HepG2 (cell line): ENCODE results near the gene GJD3. TPM values are rescaled to one million over a fixed set of nuclear protein-coding genes. Genes with fewer than 3 reads are reported as not detected.

Source experiments
- FOXP4 ChIP-seq: sonication (generic); formaldehyde crosslinking; IDR thresholded peaks from 2 replicates; pipeline ENCODE4 v1.4.0; 2020; ENCODE audit warnings: missing genetic modification reagents
- IKZF4 ChIP-seq: sonication (generic); formaldehyde crosslinking; IDR thresholded peaks from 2 replicates; pipeline ENCODE4 v1.5.1; 2020; ENCODE audit warnings: borderline replicate concordance, mild to moderate bottlenecking, low read depth, missing genetic modification reagents; ENCODE audit errors: not compliant biosample characterization
- IRF9 ChIP-seq: sonication (generic); formaldehyde crosslinking; IDR thresholded peaks from 2 replicates; pipeline ENCODE4 v1.8.0; 2022; ENCODE audit warnings: missing genetic modification reagents, mild to moderate bottlenecking, borderline replicate concordance
- KDM5B ChIP-seq: sonication (generic); formaldehyde crosslinking; IDR thresholded peaks from 2 replicates; pipeline ENCODE4 v1.4.0; 2020; ENCODE audit warnings: missing genetic modification reagents, mild to moderate bottlenecking, borderline replicate concordance
- MYNN ChIP-seq: sonication (generic); formaldehyde crosslinking; IDR thresholded peaks from 2 replicates; pipeline ENCODE4 v1.4.0; 2020; ENCODE audit warnings: mild to moderate bottlenecking, low read depth, missing genetic modification reagents
- PREB ChIP-seq: sonication (generic); formaldehyde crosslinking; IDR thresholded peaks from 2 replicates; pipeline ENCODE4 v1.4.0; 2020; ENCODE audit warnings: missing genetic modification reagents
- SALL1 ChIP-seq: sonication (generic); formaldehyde crosslinking; IDR thresholded peaks from 2 replicates; pipeline ENCODE4 v1.8.0; 2022; ENCODE audit warnings: mild to moderate bottlenecking, missing genetic modification reagents
- TGIF2 ChIP-seq: IDR thresholded peaks from 2 replicates; pipeline ENCODE4 v1.6.1; 2016; ENCODE audit warnings: control low read depth, missing compliant biosample characterization
- TOPORS ChIP-seq: sonication (generic); formaldehyde crosslinking; IDR thresholded peaks from 2 replicates; pipeline ENCODE4 v1.8.0; 2023; ENCODE audit warnings: mild to moderate bottlenecking, missing genetic modification reagents
- TRIM24 ChIP-seq: sonication (generic); formaldehyde crosslinking; IDR thresholded peaks from 2 replicates; pipeline ENCODE4 v1.8.0; 2022; ENCODE audit warnings: mild to moderate bottlenecking, missing genetic modification reagents
- ZFP41 ChIP-seq: sonication (generic); formaldehyde crosslinking; IDR thresholded peaks from 2 replicates; pipeline ENCODE4 v1.4.0; 2020; ENCODE audit warnings: mild to moderate bottlenecking, missing genetic modification reagents, borderline replicate concordance
- ZFP82 ChIP-seq: sonication (generic); formaldehyde crosslinking; IDR thresholded peaks from 2 replicates; pipeline ENCODE4 v1.5.1; 2020; ENCODE audit warnings: mild to moderate bottlenecking, missing genetic modification reagents, borderline replicate concordance
- ZKSCAN5 ChIP-seq: sonication (generic); formaldehyde crosslinking; IDR thresholded peaks from 2 replicates; pipeline ENCODE4 v1.5.1; 2020; ENCODE audit warnings: mild to moderate bottlenecking, missing genetic modification reagents
- ZNF331 ChIP-seq: sonication (generic); formaldehyde crosslinking; IDR thresholded peaks from 2 replicates; pipeline ENCODE4 v1.4.0; 2020; ENCODE audit warnings: missing genetic modification reagents
- ZNF335 ChIP-seq: sonication (generic); formaldehyde crosslinking; IDR thresholded peaks from 2 replicates; pipeline ENCODE4 v1.4.0; 2020; ENCODE audit warnings: missing genetic modification reagents
- ZNF644 ChIP-seq: IDR thresholded peaks from 2 replicates; pipeline ENCODE4 v1.6.1; 2016; ENCODE audit warnings: low read depth
- ZNF761 ChIP-seq: sonication (generic); formaldehyde crosslinking; conservative IDR thresholded peaks from 2 replicates; pipeline ENCODE4 v1.4.0; 2020; ENCODE audit warnings: mild to moderate bottlenecking, missing genetic modification reagents
- polyA plus RNA-seq, 8 experiments: library from polyadenylated mRNA; depleted of rRNA in 3 of 8; stranded (reverse) in 7 of 8; unstranded in 1 of 8; fragments of >200 nt; fragmentation: Illumina TruSeq in 4 of 8; extraction: Trizol in 4 of 8; gene quantifications; 2 replicates each; pipeline versions ENCODE4 v1.2.1 to v1.2.3, GENCODE V29; 2011 to 2016; ENCODE audit warnings: low read depth in 4 of 8, missing spikeins in 1 of 8, mixed read lengths in 1 of 8; ENCODE audit not compliant: insufficient read depth in 1 of 8
- total RNA-seq, 5 experiments: library from RNA; depleted of rRNA; stranded (reverse); fragments of >200 nt; fragmentation: Illumina TruSeq; extraction: Trizol; gene quantifications; 2 replicates each; pipeline ENCODE4 v1.2.3, GENCODE V29; 2016; ENCODE audit warnings: low read depth in 1 of 5
- TF ChIP-seq, protein P1 (sequence below): IDR thresholded peaks from 2 replicates; pipeline ENCODE4 v1.6.1; 2016; ENCODE audit warnings: low read depth

The GJD3 gene
- total and polyA plus RNA-seq, 2 of the 13 experiments (the other 11 are each of a cell fraction or from before 2014, with no cell fraction given) = not detected

GRCh38 chr17:40352779-40353394, 11.7 kb downstream of the GJD3 start (continued):
- TF ChIP-seq IRF9 (CRISPR knock-in tag) (peak; percentile 78; the same call in 1 of the 2 replicates), TOPORS (CRISPR knock-in tag) (peak; percentile 81; the same call in 1 of the 2 replicates), KDM5B (CRISPR knock-in tag) (peak; percentile 60), ZNF335 (CRISPR knock-in tag) (peak; percentile 55; the same call in 1 of the 2 replicates), IKZF4 (CRISPR knock-in tag) (peak; percentile 20), ZNF761 (0 out of 2 replicates have a peak, but pooled peaks have one; percentile 15), MYNN (CRISPR knock-in tag) (peak; percentile 28; the same call in 1 of the 2 replicates), ZFP41 (CRISPR knock-in tag) (no peak), TGIF2 (CRISPR knock-in tag) (peak; percentile 98), TRIM24 (CRISPR knock-in tag) (peak; percentile 98), ZKSCAN5 (CRISPR knock-in tag) (peak; percentile 100), PREB (CRISPR knock-in tag) (no peak), ZFP82 (no peak), SALL1 (CRISPR knock-in tag) (peak; percentile 95), ZNF644 (CRISPR knock-in tag) (peak; percentile 95), FOXP4 (CRISPR knock-in tag) (peak; percentile 86), ZNF331 (CRISPR knock-in tag) (peak; percentile 78; the same call in 1 of the 2 replicates)
- TF ChIP-seq, protein P1, sequence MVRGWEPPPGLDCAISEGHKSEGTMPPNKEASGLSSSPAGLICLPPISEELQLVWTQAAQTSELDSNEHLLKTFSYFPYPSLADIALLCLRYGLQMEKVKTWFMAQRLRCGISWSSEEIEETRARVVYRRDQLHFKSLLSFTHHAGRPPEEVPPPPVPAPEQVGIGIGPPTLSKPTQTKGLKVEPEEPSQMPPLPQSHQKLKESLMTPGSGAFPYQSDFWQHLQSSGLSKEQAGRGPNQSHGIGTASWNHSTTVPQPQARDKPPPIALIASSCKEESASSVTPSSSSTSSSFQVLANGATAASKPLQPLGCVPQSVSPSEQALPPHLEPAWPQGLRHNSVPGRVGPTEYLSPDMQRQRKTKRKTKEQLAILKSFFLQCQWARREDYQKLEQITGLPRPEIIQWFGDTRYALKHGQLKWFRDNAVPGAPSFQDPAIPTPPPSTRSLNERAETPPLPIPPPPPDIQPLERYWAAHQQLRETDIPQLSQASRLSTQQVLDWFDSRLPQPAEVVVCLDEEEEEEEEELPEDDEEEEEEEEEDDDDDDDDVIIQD (CRISPR knock-in tag) = peak; percentile 69
